ENCODE data around the gene NEK6.
A peak's percentile ranks its signal among the peaks of the same experiment; 100 is the strongest.

NEK6 gene

DNA sequence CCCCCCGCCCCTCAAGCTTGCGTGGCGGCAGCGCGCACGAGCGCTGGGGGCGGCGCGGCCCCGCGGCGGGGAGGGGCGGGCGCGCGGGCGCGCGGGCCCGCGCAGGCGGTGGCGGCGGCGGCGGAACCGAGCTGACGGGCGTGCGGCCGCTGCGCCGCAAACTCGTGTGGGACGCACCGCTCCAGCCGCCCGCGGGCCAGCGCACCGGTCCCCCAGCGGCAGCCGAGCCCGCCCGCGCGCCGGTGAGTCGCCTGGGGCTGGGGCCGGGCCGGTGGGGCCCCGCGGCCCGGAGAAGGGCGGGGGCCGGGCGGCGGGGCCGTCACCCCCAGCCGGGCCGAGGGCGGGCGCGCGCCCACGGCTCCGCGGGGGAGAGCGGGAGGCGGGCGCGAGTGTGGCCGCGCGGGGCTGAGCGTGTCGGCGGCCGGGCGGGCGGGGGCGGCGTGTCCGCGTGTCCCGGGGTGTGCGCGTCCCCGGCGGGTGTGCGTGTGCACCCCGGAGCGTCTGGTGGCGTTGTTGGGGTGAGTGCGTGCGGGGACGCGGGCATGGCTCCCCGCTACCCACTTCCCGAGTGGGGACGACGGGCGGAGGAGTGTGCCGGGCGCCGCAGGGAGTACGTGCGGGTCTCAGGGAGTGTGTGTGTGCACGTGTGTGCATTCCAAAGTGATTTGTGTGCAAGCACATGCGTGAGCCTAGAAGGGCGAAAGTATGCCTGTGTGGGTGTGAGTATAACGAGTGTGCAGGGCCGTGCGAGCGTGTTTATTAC, at the start of gene NEK6:
NEK6 (plus strand) TSS at position 106 of the 763 bp plus-strand sequence. CDS start 44,016 bp downstream, outside the sequence.
- no peak for DNase-seq (ENCODE audit: low read depth in 4 of 4, low spot score in 1 of 4)

DNA sequence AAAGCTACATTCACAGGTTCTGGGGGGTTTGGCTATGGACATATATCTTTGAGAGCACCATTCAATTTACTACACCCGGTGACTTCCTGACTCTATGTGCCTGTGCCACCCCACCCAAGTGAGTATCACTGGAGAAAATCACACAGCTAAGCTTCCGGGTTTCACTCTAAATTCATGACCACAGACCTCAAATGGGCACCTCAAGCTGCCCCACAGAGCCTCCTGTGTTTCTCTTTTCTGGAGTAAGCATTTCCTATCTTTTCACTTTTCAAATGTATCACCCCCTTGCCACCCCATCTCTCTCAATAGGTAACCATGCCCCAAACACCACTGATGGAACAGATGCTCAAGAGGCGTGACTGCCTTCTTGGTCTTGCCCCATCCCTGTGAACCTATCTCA, 49.2 kb upstream of the NEK6 start:
- no peak for DNase-seq (ENCODE audit: low read depth in 4 of 4, low spot score in 1 of 4)

GRCh38 chr9:124209279-124209678, 48.5 kb upstream of the NEK6 start:
- DNase-seq (ENCODE audit: low read depth in 4 of 4, low spot score in 1 of 4): no peak

GRCh38 chr9:124209774-124210173, 48.0 kb upstream of the NEK6 start:
- no peak for DNase-seq (ENCODE audit: low read depth in 4 of 4, low spot score in 1 of 4)

- peak in 1 of 4 experiments; percentile 30 for DNase-seq (ENCODE audit: low read depth in 4 of 4, low spot score in 1 of 4)
Measured at GRCh38 chr9:124210697-124211096, 47.1 kb upstream of the NEK6 start.

- no peak for DNase-seq (ENCODE audit: low read depth in 4 of 4, low spot score in 1 of 4)
Measured at GRCh38 chr9:124212381-124213050, 45.2 kb upstream of the NEK6 start.

GRCh38 chr9:124213396-124213795, 44.4 kb upstream of the NEK6 start:
- no peak for DNase-seq (ENCODE audit: low read depth in 4 of 4, low spot score in 1 of 4)

DNA sequence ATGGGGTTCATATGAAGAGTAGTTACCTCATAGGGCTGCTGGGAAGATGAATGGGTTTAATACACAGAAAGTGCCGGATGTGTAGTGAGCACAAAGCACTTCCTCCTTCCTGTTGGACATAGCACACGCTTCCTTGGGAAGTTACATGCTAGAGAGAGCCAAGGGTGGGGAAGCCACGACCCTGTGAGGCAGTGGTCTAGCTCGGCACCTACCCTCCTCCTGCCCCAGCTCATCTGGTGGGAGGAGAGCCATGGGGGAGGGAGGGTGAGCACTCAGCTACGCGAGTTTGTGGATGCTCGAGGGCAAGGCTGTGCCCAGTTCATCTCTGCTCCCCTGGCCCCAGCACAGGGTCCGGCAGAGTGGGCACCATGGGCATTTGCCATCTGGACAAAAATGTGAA, 43.6 kb upstream of the NEK6 start:
- DNase-seq (ENCODE audit: low read depth in 4 of 4, low spot score in 1 of 4): no peak

DNA sequence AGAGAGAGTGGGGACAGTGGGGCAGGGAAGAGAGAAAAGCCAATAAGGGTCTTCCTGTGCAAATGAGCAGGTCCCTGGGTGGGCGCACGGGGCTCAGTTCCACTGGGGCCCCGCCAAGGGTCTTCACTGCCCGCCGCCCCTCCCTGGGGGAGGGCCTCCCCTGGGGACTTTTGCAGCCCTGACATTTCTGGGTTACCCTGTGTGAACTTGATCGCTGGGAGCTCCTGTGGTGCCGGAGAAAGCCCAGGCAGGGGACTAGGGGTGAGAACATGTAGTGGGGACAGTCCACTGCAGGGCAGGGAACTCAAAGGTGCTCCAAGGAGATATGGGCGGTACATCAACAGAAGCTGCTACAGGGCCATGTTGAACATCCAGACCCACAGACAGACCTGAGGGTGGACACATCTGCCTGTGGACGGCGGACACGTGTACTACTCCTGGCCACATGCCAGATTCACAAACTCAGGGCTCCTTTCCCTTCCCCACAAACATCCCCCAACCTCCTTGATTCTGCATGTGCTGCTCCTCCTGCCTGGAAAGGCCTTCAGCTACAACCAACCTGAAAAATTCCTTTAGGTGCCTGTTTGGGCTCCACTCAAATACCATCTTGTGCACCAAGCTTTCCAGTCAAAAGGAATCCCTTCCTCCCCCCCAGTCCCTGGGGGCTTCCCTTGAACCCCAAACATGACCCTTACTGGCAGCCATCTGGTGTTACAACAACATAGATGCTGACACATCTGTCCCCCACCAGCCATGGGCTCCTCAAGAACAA, 43.0 kb upstream of the NEK6 start:
- DNase-seq (ENCODE audit: low read depth in 4 of 4, low spot score in 1 of 4): no peak

GRCh38 chr9:124215368-124215910, 42.3 kb upstream of the NEK6 start:
- no peak for DNase-seq (ENCODE audit: low read depth in 4 of 4, low spot score in 1 of 4)

GRCh38 chr9:124215956-124216355, 41.8 kb upstream of the NEK6 start:
- no peak for DNase-seq (ENCODE audit: low read depth in 4 of 4, low spot score in 1 of 4)

DNA sequence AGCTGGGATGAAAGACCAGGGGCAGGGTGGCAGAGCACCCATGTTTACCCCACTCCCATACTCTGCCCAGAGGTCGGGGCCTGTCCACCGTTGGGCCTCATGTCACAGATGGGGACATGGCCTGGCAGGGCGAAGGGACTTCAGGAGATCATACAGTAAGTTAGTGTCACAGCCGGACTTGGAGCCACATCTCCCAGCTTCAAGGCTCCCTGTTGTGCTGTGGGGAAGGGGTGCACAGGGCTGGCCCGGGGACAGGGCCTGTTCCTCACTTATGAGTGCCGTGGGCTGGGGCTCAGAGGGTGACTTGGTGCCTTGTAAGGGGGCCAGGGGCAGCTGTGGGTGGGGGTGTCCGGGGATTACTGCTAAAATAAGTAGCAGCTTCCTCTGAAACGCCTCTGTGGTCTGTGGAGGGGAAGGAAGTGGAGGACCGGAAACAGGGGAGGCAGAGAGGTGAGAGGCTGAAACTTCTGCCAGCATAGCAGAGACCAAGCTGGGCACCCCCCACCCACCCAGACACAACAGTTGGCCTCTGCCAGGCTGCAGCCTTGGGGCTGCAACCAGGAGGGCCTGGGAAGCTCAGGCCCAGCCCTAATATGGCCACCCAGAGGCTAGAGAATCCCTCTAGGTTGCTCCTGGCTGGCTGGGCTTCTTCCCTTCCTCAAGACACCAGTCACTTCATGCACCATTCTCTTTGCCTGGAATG, 41.1 kb upstream of the NEK6 start:
- DNase-seq (ENCODE audit: low read depth in 4 of 4, low spot score in 1 of 4): peak in 2 of 4 experiments; percentile 33 to 45

- DNase-seq (ENCODE audit: low read depth in 4 of 4, low spot score in 1 of 4): no peak
Measured at GRCh38 chr9:124217836-124218437, 39.8 kb upstream of the NEK6 start.

- no peak for DNase-seq (ENCODE audit: low read depth in 4 of 4, low spot score in 1 of 4)
Measured at GRCh38 chr9:124218438-124218982, 39.2 kb upstream of the NEK6 start.

DNA sequence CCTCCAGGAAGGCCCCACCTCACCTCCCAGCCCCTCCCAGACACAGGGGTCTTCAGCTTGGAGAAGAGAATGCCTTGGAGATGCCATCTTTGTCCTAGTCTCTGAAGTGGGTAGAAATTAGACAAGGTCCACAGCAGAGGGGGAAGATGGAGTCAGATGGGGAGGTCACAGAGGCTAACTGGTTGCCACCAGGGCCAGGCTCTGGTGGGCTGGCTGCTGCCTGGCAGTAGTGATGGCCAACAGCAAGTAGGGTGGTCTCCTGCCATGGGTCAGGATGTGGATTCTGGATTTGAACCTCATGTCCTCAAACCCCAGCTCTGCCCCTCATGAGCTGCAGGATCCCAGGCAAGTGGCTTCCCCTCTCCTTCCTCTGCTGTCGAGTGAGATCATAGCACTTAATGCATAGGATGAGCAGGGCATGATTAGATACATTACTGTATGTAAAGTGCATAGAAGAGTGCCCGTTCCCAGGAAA, 38.7 kb upstream of the NEK6 start:
- DNase-seq (ENCODE audit: low read depth in 4 of 4, low spot score in 1 of 4): no peak

DNA sequence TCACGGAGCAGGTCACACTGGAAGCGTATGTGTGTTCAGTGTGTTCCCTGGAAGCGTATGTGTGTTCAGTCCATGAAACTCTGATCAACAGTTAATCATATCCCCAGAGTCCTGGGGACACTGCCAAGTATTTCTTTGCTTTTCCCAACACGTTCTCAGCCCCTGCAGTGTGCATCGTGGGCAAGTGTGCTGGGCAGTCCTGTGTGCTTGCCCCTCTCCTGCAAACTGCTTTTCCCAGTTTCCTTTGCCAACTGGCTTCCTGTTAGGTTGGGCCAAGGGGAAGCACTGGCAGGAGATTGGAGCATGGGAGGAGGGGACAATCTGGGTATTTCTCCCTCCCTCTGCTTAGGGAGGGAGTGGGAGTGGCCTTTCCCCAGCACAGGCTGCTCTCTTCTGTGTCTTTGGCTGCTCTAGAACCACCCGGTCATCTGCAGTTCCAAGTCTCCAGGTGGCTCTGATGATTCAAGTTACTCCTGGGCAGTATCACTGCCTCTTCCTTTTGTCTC, 36.8 kb upstream of the NEK6 start:
- no peak for DNase-seq (ENCODE audit: low read depth in 4 of 4, low spot score in 1 of 4)

DNA sequence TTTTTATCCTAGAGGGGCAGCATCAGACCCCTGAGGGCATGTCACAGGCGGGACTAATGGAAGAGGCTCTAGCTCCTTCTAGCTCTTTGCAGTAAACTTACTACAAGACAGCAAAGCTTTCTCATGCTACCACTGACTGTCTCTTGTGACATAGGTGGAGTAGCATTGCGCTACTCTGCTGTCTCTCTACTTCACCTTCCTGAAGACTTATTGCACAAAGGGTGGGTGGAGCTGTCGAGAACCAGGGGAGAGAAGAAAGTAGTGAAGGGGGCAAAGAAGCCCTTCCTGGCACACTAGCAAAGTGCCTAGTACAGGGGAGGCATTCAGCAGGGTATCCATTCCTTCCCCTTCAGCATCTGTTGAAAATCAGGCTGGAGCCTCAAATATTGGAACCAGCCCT, 36.1 kb upstream of the NEK6 start:
- DNase-seq (ENCODE audit: low read depth in 4 of 4, low spot score in 1 of 4): no peak

- no peak for DNase-seq (ENCODE audit: low read depth in 4 of 4, low spot score in 1 of 4)
Measured at GRCh38 chr9:124222109-124222508, 35.6 kb upstream of the NEK6 start.

DNA sequence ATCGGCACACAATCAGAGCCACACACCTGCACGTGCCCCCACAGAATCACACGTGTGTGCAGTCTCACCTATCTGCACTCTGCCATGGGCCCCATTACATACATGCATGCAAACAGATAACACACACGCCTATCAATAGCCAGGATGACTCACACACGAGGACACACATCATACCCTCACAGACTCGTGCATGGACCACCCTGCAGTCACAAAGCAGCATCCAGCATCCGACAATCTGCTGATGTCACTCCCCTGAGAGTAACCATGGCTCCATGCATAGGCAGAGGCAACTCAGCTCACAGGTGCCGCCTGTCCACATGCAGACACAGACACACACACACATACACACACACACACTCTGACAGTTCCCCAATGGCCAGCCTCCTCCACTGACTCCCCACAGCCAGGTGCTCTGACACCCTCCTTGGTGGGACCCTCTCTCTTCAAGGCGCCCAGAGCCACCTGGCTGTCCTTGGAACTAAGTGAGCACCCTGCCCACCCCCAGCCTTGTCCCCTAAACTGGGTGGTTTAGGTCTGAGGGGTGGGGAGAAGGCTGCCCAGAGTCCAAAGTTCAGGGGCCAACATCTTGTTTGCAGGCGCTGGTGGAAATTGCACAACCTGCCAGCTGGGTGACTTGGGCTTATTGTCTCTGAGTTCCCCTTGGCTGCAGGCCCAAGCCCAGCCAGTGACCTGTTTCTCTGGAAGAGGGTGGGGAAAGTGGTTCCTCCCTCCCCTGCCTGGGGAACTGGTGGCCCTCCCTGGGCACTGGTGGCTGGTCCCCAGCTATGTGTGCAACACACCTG, 34.6 kb upstream of the NEK6 start:
- DNase-seq (ENCODE audit: low read depth in 4 of 4, low spot score in 1 of 4): no peak
